GM12878 (cell line): ENCODE measurements around the gene PRPSAP2. TPM values are rescaled to one million over a fixed set of nuclear protein-coding genes. Genes with fewer than 3 reads are reported as not detected.

Source experiments
- ATAC-seq: fragments of 200-7000 bp; cut with Tn5 transposase; 3 replicates; pipeline ENCODE4 v1.9.1; 2020; ENCODE audit warnings: mild to moderate bottlenecking, moderate library complexity
- BruUV-seq: library from RNA; stranded (reverse); fragments of 400-500 nt; replicated peaks from 2 replicates; lab custom pipeline; 2021; lab: Mats Ljungman, UMichigan
- CTCF ChIA-PET: fragments of 300-600 bp; sonication (Branson Sonifier 250); formaldehyde crosslinking; extraction: SDS; loops from one replicate; lab custom pipeline; 2021; ENCODE audit warnings: inconsistent platforms; lab: Yijun Ruan, JAX
- POLR2A ChIA-PET: fragments of 350-600 bp; formaldehyde crosslinking; extraction: SDS; loops from one replicate; lab custom pipeline; 2021; ENCODE audit warnings: inconsistent platforms; lab: Charles Lee
- RAD21 ChIA-PET: fragments of 300-600 bp; sonication (Branson Sonifier 250); formaldehyde crosslinking; loops from one replicate; lab custom pipeline; 2023; ENCODE audit warnings: antibody characterized with exemption; ENCODE audit not compliant: unreplicated experiment; lab: Charles Lee
- SMC1A ChIA-PET: fragments of 300-600 bp; sonication (Branson Sonifier 250); formaldehyde crosslinking; loops from one replicate; lab custom pipeline; 2023; ENCODE audit not compliant: unreplicated experiment, uncharacterized antibody; lab: Charles Lee
- DNase-seq: peaks from one replicate; pipeline ENCODE4 v3.0.0-alpha.2; 2011; ENCODE audit warnings: low read depth, low spot score
- FAIRE-seq: peaks from 3 replicates; lab custom pipeline; 2011; peaks lifted over from hg19 to GRCh38; lab: Jason Lieb, UNC
- H2AFZ ChIP-seq: 2 replicates; pipeline ENCODE4 v1.6.0; 2011; ENCODE audit warnings: low read depth, low read length, control low read depth; ENCODE audit not compliant: control insufficient read depth
- H3K27ac ChIP-seq: 2 replicates; pipeline ENCODE4 v1.5.1; 2011; ENCODE audit warnings: control low read depth; ENCODE audit not compliant: control insufficient read depth, insufficient read depth
- H3K27me3 ChIP-seq, 2 experiments: replicated peaks in 1 of 2; 2 replicates each; pipeline versions ENCODE4 v1.6.0 to v1.6.1; 2011; ENCODE audit warnings: low read length in 1 of 2; ENCODE audit not compliant: control insufficient read depth in 2 of 2, insufficient read depth in 2 of 2
- H3K36me3 ChIP-seq, 2 experiments: 2 replicates each; pipeline ENCODE4 v1.5.1; 2011; ENCODE audit warnings: low read length in 1 of 2; ENCODE audit not compliant: control insufficient read depth in 2 of 2, insufficient read depth in 2 of 2
- H3K4me1 ChIP-seq: 2 replicates; pipeline ENCODE4 v1.6.1; 2011; ENCODE audit warnings: mild to moderate bottlenecking, low read length, moderate library complexity, mixed read lengths; ENCODE audit not compliant: control insufficient read depth, insufficient read depth
- H3K4me2 ChIP-seq: 2 replicates; pipeline ENCODE4 v1.6.0; 2011; ENCODE audit warnings: control low read depth; ENCODE audit not compliant: control insufficient read depth, insufficient read depth
- H3K4me3 ChIP-seq: fragments of 200-600 bp; sonication (generic); 2 replicates; pipeline ENCODE4 v1.5.1; 2016
- H3K79me2 ChIP-seq: 2 replicates; pipeline ENCODE4 v1.6.0; 2011; ENCODE audit warnings: low read length; ENCODE audit not compliant: control insufficient read depth, insufficient read depth
- H3K9ac ChIP-seq: 2 replicates; pipeline ENCODE4 v1.8.0; 2011; ENCODE audit warnings: low read length, control low read depth, mixed read lengths; ENCODE audit not compliant: control insufficient read depth, insufficient read depth
- H3K9me3 ChIP-seq: replicated peaks from 3 replicates; pipeline ENCODE4 v1.5.1; 2011; ENCODE audit warnings: mild to moderate bottlenecking, low read length; ENCODE audit not compliant: control insufficient read depth, insufficient read depth
- H4K20me1 ChIP-seq: 2 replicates; pipeline ENCODE4 v1.6.0; 2011; ENCODE audit not compliant: control insufficient read depth, insufficient read depth
- BHLHE40 ChIP-seq, 2 experiments: fragments of 450-650 bp in 1 of 2; IDR thresholded peaks; 2 replicates each; pipeline ENCODE4 v1.6.1; 2011 to 2017; ENCODE audit warnings: low read depth in 2 of 2, borderline replicate concordance in 1 of 2, improper control_type of control experiment in 1 of 2, low read length in 1 of 2, mild to moderate bottlenecking in 1 of 2
- CEBPZ ChIP-seq: fragments of 150-350 bp; IDR thresholded peaks from 2 replicates; pipeline ENCODE4 v1.6.1; 2016; ENCODE audit warnings: low read depth, low read length
- EED ChIP-seq: sonication (generic); IDR thresholded peaks from 2 replicates; pipeline ENCODE4 v1.6.1; 2016; ENCODE audit warnings: antibody characterized with exemption, low read depth
- MEF2A ChIP-seq: IDR thresholded peaks from 2 replicates; pipeline ENCODE4 v1.6.1; 2011; ENCODE audit warnings: low read depth, mild to moderate bottlenecking, low read length, moderate library complexity; ENCODE audit not compliant: insufficient read depth
- NFXL1 ChIP-seq: fragments of 450-650 bp; IDR thresholded peaks from 2 replicates; pipeline ENCODE4 v1.6.1; 2017; ENCODE audit warnings: antibody characterized with exemption, mild to moderate bottlenecking, borderline replicate concordance
- RB1 ChIP-seq: fragments of 450-650 bp; formaldehyde crosslinking; IDR thresholded peaks from 2 replicates; pipeline ENCODE4 v1.6.1; 2017; ENCODE audit warnings: mild to moderate bottlenecking, borderline replicate concordance
- RUNX3 ChIP-seq: IDR thresholded peaks from 2 replicates; pipeline ENCODE4 v1.6.1; 2012; ENCODE audit warnings: low read length, inconsistent platforms
- SIN3A ChIP-seq: IDR thresholded peaks from 2 replicates; pipeline ENCODE4 v1.6.1; 2012; ENCODE audit warnings: low read depth, low read length, improper control_type of control experiment
- SKIL ChIP-seq: fragments of 450-650 bp; IDR thresholded peaks from 2 replicates; pipeline ENCODE4 v1.6.1; 2017; ENCODE audit warnings: mild to moderate bottlenecking, low read depth, inconsistent platforms; ENCODE audit not compliant: poor library complexity, severe bottlenecking
- TBL1XR1 ChIP-seq: IDR thresholded peaks from 2 replicates; pipeline ENCODE4 v1.6.1; 2012; ENCODE audit warnings: low read depth, low read length, improper control_type of control experiment
- TCF7 ChIP-seq: IDR thresholded peaks from 2 replicates; pipeline ENCODE4 v1.6.1; 2014; ENCODE audit warnings: antibody characterized with exemption, borderline replicate concordance
- ZNF207 ChIP-seq: fragments of 450-650 bp; IDR thresholded peaks from 2 replicates; pipeline ENCODE4 v1.6.1; 2014; ENCODE audit warnings: antibody characterized with exemption, mild to moderate bottlenecking, borderline replicate concordance
- WGBS: methylation state at CpG from one replicate; pipeline ENCODE4 v1.1.6; 2016; ENCODE audit warnings: low lambda C conversion rate; ENCODE audit not compliant: insufficient replicate concordance, insufficient coverage; ENCODE audit errors: missing lambda C conversion rate; 5-methylcytosine and 5-hydroxymethylcytosine counted together
- in situ Hi-C: fragments of 300-500 bp; cut with MboI; formaldehyde crosslinking; loops from 9 replicates; pipeline ENCODE4 v1.14.3; 2018; ENCODE audit warnings: mixed read lengths
- intact Hi-C: fragments of 100-400 bp; cut with micrococcal nuclease; formaldehyde crosslinking; loops from one replicate; pipeline ENCODE4 v1.14.2; 2022; ENCODE audit not compliant: unreplicated experiment
- polyA plus RNA-seq, 11 experiments: library from polyadenylated mRNA; depleted of rRNA in 4 of 11; unstranded in 6 of 11; stranded (reverse) in 5 of 11; fragments of >200 nt; fragmentation: Nextera tagmentation in 4 of 11; fragmentation: Illumina TruSeq in 1 of 11; extraction: Ambion mirVana in 4 of 11; extraction: Trizol in 1 of 11; gene quantifications; 1 replicate in 1 of 11; 2 replicates in 10 of 11; pipeline versions ENCODE4 v1.2.1 to v1.2.3, GENCODE V29; 2011 to 2016; ENCODE audit warnings: inconsistent platforms in 2 of 11, missing spikeins in 2 of 11, low read depth in 1 of 11
- total RNA-seq, 4 experiments: library from RNA; depleted of rRNA in 3 of 4; stranded (reverse); fragments of >200 nt in 3 of 4; fragmentation: Illumina TruSeq in 1 of 4; extraction: Trizol in 1 of 4; gene quantifications; 2 replicates each; pipeline versions ENCODE4 v1.2.1 to v1.2.3, GENCODE V29; 2013 to 2021
- TF ChIP-seq, protein P1 (sequence below): fragments of 450-650 bp; IDR thresholded peaks from 2 replicates; pipeline ENCODE4 v1.6.1; 2017; ENCODE audit warnings: borderline replicate concordance
- TF ChIP-seq, protein P2 (sequence below): IDR thresholded peaks from 2 replicates; pipeline ENCODE4 v1.6.1; 2011; ENCODE audit warnings: borderline replicate concordance, low read depth, mild to moderate bottlenecking, moderate library complexity, mixed read lengths, low read length; ENCODE audit not compliant: insufficient read depth; ENCODE audit errors: extremely low read length

Gene PRPSAP2
- total and polyA plus RNA-seq, 10 of the 15 experiments (the other 5 are each of a cell fraction or from before 2014, with no cell fraction given), result 33.2 to 102 (median 83.8) TPM

- H2AFZ ChIP-seq, result peak overlapping the region; percentile 42
- no peak overlapping the region for H3K4me3 ChIP-seq
- ATAC-seq (peak; percentile 96), DNase-seq (peak; percentile 44), FAIRE-seq (peak; percentile 73)
- H3K27me3 ChIP-seq, result no peaks in the 10 kb centered on the region
- peak overlapping the region; percentile 25 for H3K27ac ChIP-seq
- POLR2A ChIA-PET, result interaction anchor here (0.7 to 0.8 kb wide), 2 partner anchors 37 to 106 kb away, joined by 3 read pairs; no protein-coding TSS in a partner anchor
- no TSS peak for BruUV-seq
- in situ Hi-C loops (no loop called here), intact Hi-C loops (no loop called here)
- H3K4me1 ChIP-seq, result peaks cover 10% of the 10 kb centered on the region
- SMC1A ChIA-PET, result interaction anchor here (0.7 to 2.0 kb wide), 15 partner anchors 22 to 335 kb away, joined by 3 to 9 read pairs (median 3); no protein-coding TSS in a partner anchor
- no peaks in the 10 kb centered on the region for H4K20me1 ChIP-seq
- H3K9me3 ChIP-seq, result no peaks in the 10 kb centered on the region
- RAD21 ChIA-PET, result interaction anchor here (0.6 to 1.8 kb wide), 17 partner anchors 11 to 335 kb away, joined by 3 to 13 read pairs (median 4); partner anchors contain the start of genes FAM83G and PRPSAP2
- H3K9ac ChIP-seq, result no peak overlapping the region
- WGBS, result 15% methylated on average over 17 of the region's 17 CpGs
- H3K79me2 ChIP-seq, result no peaks in the 10 kb centered on the region
- CTCF ChIA-PET, result interaction anchor here (0.6 to 2.4 kb wide), 42 partner anchors 9 to 335 kb away, joined by 3 to 14 read pairs (median 4); partner anchors contain the start of genes FAM83G and SLC5A10
- H3K4me2 ChIP-seq, result peak overlapping the region; percentile 48
- no peaks in the 10 kb centered on the region for H3K36me3 ChIP-seq
- TF ChIP-seq, protein P1, sequence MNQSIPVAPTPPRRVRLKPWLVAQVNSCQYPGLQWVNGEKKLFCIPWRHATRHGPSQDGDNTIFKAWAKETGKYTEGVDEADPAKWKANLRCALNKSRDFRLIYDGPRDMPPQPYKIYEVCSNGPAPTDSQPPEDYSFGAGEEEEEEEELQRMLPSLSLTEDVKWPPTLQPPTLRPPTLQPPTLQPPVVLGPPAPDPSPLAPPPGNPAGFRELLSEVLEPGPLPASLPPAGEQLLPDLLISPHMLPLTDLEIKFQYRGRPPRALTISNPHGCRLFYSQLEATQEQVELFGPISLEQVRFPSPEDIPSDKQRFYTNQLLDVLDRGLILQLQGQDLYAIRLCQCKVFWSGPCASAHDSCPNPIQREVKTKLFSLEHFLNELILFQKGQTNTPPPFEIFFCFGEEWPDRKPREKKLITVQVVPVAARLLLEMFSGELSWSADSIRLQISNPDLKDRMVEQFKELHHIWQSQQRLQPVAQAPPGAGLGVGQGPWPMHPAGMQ, result no peak
- TF ChIP-seq RB1, result peak; percentile 56; the same call in 1 of the 2 replicates
- peak; percentile 70 for TF ChIP-seq RUNX3
- no peak for TF ChIP-seq SKIL
- no peak for TF ChIP-seq SIN3A
- peak; percentile 83; the same call in 1 of the 2 replicates for TF ChIP-seq ZNF207
- TF ChIP-seq CEBPZ, result no peak
- TF ChIP-seq MEF2A, result no peak
- TF ChIP-seq NFXL1, result no peak
- 0 out of 2 replicates have a peak, but pooled peaks have one; percentile 32 for TF ChIP-seq EED
- no peak for TF ChIP-seq TCF7
- 0 out of 2 replicates have a peak, but pooled peaks have one; percentile 60 for TF ChIP-seq TBL1XR1
- TF ChIP-seq, protein P2, sequence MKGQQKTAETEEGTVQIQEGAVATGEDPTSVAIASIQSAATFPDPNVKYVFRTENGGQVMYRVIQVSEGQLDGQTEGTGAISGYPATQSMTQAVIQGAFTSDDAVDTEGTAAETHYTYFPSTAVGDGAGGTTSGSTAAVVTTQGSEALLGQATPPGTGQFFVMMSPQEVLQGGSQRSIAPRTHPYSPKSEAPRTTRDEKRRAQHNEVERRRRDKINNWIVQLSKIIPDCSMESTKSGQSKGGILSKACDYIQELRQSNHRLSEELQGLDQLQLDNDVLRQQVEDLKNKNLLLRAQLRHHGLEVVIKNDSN, result peak; percentile 76
- peak; percentile 27 to 36; a peak in 2 of 4 replicates for TF ChIP-seq BHLHE40 (IDR thresholded peaks at IDR 0.05; ENCODE audit: borderline replicate concordance in 1 of 2, low read depth in 2 of 2, low read length in 1 of 2)
Observed at GRCh38 chr17:18960803-18961511, 103.0 kb downstream of the PRPSAP2 start.
